GM20000 (cell line): Measurements from ENCODE around the gene GLRX5.

Experiments used
- DNase-seq: peaks from one replicate; pipeline ENCODE4 v3.0.0; 2012; ENCODE audit warnings: low spot score
- CTCF ChIP-seq: IDR thresholded peaks from 2 replicates; pipeline ENCODE4 v1.5.1; 2012; ENCODE audit warnings: mild to moderate bottlenecking, control low read depth; ENCODE audit errors: extremely low read depth, missing control alignments

GLRX5 gene

DNA sequence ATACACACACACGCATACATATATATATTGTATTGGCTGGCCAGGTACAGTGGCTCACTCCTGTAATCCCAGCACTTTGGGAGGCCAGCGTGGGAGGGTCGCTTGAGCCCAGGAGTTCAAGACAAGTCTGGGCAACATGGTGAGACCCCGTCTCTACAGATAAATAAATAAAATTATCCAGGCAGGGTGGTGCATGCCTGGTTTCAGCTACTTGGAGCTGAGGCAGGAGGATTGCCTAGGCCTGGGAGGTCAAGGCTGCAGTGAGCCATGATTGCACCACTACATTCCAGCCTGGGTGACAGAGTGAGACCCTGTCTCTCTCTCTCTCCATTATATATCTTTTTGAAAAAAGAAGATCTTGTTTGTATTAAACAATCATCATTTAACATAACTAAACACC lies 13.8 kb upstream of the GLRX5 start:
- DNase-seq, result no peak
- no peak for TF ChIP-seq CTCF

- no peak for TF ChIP-seq CTCF
- DNase-seq, result no peak
Observed at GRCh38 chr14:95522116-95522515, 12.7 kb upstream of the GLRX5 start.

- no peak for DNase-seq
Observed at GRCh38 chr14:95522556-95522955, 12.3 kb upstream of the GLRX5 start.

DNA sequence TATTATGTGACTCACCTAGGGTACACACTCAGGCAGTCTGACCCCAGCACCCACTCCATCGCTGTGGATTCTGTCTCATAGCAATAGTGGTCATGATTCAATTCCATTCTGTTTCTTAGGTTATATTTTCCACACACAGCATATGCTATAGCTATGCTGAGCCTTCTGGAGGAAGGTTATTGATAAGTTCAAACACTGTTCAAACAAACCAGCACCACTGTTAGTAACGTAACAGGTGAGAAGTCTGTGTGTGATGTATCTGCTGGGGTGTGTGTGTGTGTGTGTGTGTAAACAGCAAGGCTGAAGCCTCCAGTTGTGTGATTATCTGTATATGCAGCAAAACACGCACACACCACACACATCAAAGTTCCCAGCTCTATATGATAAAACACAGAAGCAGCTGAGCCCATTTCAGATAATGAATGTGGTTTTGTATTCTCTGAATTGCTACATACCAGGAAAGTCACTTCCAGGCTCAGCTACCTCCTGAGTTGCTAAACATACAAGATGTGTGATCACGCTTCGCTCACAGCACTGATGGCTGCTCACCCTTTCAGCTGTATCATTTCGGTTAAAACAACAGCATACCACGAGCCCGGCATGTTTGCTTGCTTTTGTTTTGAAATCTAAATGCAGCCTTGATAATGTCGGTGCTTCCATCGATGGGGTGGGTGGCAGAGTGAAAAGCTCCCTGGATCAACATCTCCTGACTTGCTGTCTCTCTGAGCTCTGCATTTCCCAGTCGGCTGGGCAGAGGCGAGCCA lies 11.6 kb upstream of the GLRX5 start:
- no peak for TF ChIP-seq CTCF
- DNase-seq, result no peak

More at GRCh38 chr14:95522556-95522955, 12.3 kb upstream of the GLRX5 start:
- TF ChIP-seq CTCF, result no peak

- TF ChIP-seq CTCF, result no peak
- DNase-seq, result no peak
Observed at GRCh38 chr14:95523815-95524448, 10.9 kb upstream of the GLRX5 start.

DNA sequence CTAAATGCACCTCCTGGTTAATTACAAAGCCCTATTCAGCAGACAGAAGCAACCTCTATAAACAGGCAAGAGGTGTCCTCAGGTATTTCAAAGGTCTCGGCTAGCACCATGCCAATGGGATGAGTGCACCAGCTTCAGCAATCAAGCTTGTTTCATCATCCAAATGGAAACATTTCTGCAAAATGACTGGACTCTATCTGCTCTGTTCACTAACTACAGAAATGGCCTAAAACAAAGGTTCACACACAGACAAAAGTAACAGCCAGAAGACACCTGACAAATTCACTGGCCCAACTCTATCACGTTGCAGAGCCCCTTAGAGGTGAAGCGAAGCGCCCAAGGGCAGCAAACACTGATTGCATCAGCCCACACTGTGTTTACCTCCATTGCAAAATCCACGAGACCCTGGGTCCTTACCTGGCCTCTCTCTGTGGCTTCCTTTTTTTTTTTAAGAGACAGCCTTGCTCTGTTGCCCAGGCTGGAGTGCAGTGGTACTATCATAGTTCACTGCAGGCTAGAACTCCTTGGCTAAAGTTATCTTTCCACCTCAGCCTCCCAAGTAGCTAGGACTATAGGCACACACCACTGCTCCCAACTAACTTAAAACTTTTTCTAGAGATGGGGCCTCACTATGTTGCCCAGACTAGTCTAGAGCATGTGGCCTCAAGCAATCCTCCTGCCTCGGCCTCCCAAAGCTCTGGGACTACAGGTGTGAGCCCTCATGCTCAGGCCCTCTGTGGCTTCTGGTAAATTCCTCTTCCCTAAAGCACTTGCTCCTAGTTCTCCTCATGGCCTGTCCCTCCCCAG lies 9.9 kb upstream of the GLRX5 start:
- TF ChIP-seq CTCF, result no peak
- no peak for DNase-seq

DNA sequence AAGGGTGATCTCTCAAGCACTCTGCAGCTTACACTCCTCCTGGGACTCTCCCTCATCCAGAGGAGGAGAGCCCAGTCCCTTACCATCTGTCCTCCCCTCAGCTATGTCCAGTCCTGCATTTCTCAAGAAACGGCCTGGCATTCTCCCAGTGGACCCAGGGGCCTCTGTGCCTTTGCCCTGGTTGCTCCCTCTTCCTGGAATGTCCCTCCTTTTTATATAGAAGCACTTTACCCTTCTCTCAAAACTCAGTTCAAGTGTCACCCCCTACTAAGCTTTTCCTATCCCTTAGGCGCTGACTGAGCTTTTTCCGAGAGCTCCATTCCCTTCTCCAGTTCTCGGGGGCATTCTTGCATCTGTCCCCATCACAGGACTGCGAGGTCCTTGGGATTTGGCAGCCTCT lies 8.9 kb upstream of the GLRX5 start:
- DNase-seq, result no peak
- no peak for TF ChIP-seq CTCF
